HEK293T (cell line): Measurements from ENCODE around the gene ACCSL.
A peak's percentile ranks its signal among the peaks of the same experiment; 100 is the strongest.

ENCODE experiments used
- CTCF ChIA-PET: fragments of 350-600 bp; formaldehyde crosslinking; extraction: SDS; loops from one replicate; lab custom pipeline; 2021; ENCODE audit warnings: antibody characterized with exemption, inconsistent platforms; lab: Yijun Ruan, JAX
- POLR2A ChIA-PET: fragments of 350-600 bp; formaldehyde crosslinking; extraction: SDS; loops from one replicate; lab custom pipeline; 2020; ENCODE audit warnings: antibody characterized with exemption, inconsistent platforms; lab: Yijun Ruan, JAX
- DNase-seq: peaks from one replicate; pipeline ENCODE4 v3.0.0; 2012; ENCODE audit warnings: mixed read lengths; ENCODE audit errors: extremely low spot score
- ARNT ChIP-seq: fragments of 450-650 bp; IDR thresholded peaks from 2 replicates; pipeline ENCODE4 v1.6.1; 2017; ENCODE audit warnings: mild to moderate bottlenecking
- BHLHE40 ChIP-seq: fragments of 450-650 bp; IDR thresholded peaks from 2 replicates; pipeline ENCODE4 v1.6.1; 2016; ENCODE audit warnings: mild to moderate bottlenecking, moderate library complexity, borderline replicate concordance
- CTBP1 ChIP-seq: fragments of 450-650 bp; IDR thresholded peaks from 2 replicates; pipeline ENCODE4 v1.6.1; 2016; ENCODE audit warnings: borderline replicate concordance
- ELF4 ChIP-seq: fragments of 450-650 bp; IDR thresholded peaks from 2 replicates; pipeline ENCODE4 v1.6.1; 2017; ENCODE audit warnings: antibody characterized with exemption
- FOXA1 ChIP-seq: fragments of 450-650 bp; IDR thresholded peaks from 2 replicates; pipeline ENCODE4 v1.6.1; 2016; ENCODE audit warnings: mild to moderate bottlenecking
- FOXK2 ChIP-seq: fragments of 450-650 bp; IDR thresholded peaks from 2 replicates; pipeline ENCODE4 v1.6.1; 2016; ENCODE audit warnings: mild to moderate bottlenecking
- FOXM1 ChIP-seq: fragments of 450-650 bp; IDR thresholded peaks from 2 replicates; pipeline ENCODE4 v1.6.1; 2017; ENCODE audit warnings: mild to moderate bottlenecking, borderline replicate concordance
- HDGF ChIP-seq: fragments of 450-650 bp; IDR thresholded peaks from 2 replicates; pipeline ENCODE4 v1.6.1; 2017; ENCODE audit warnings: antibody characterized with exemption, borderline replicate concordance
- L3MBTL2 ChIP-seq: fragments of 450-650 bp; conservative IDR thresholded peaks from 2 replicates; pipeline ENCODE4 v1.6.1; 2016; ENCODE audit warnings: mild to moderate bottlenecking
- LEF1 ChIP-seq: fragments of 450-650 bp; IDR thresholded peaks from 2 replicates; pipeline ENCODE4 v1.6.1; 2017; ENCODE audit warnings: mild to moderate bottlenecking, borderline replicate concordance
- NFRKB ChIP-seq: fragments of 450-650 bp; IDR thresholded peaks from 2 replicates; pipeline ENCODE4 v1.6.1; 2016; ENCODE audit warnings: mild to moderate bottlenecking, moderate library complexity
- PKNOX1 ChIP-seq: fragments of 450-650 bp; IDR thresholded peaks from 2 replicates; pipeline ENCODE4 v1.6.1; 2016
- SP1 ChIP-seq: fragments of 450-650 bp; IDR thresholded peaks from 2 replicates; pipeline ENCODE4 v1.6.1; 2017
- SUZ12 ChIP-seq: fragments of 450-650 bp; IDR thresholded peaks from 2 replicates; pipeline ENCODE4 v1.6.1; 2016; ENCODE audit warnings: mild to moderate bottlenecking
- TARDBP ChIP-seq: fragments of 450-650 bp; IDR thresholded peaks from 2 replicates; pipeline ENCODE4 v1.6.1; 2016
- ZNF384 ChIP-seq: fragments of 450-650 bp; IDR thresholded peaks from 2 replicates; pipeline ENCODE4 v1.6.1; 2016

ACCSL gene

GRCh38 chr11:44065161-44065661, 17.4 kb downstream of the ACCSL start:
- POLR2A ChIA-PET = no interaction called here
- TF ChIP-seq PKNOX1 (no peak), L3MBTL2 (no peak), FOXA1 (no peak), ELF4 (no peak), SP1 (no peak), CTBP1 (no peak), SUZ12 (no peak), BHLHE40 (no peak), ARNT (no peak), HDGF (no peak), LEF1 (no peak), FOXM1 (no peak), FOXK2 (no peak), ZNF384 (no peak), NFRKB (no peak), TARDBP (no peak)
- CTCF ChIA-PET = no interaction called here

GRCh38 chr11:44065841-44066731, 18.3 kb downstream of the ACCSL start, which contains the start of gene ACCS:
TSS of gene ACCS (plus strand) at chr11:44066270. CDS start at chr11:44067628, 1,358 bp downstream.
- DNase-seq = peak; percentile 87
- no peak for TF ChIP-seq NFRKB
- TF ChIP-seq TARDBP = peak; percentile 74; the same call in 1 of the 2 replicates
- TF ChIP-seq ELF4 = peak; percentile 50
- TF ChIP-seq L3MBTL2 = peak; percentile 90
- TF ChIP-seq CTBP1 = peak; percentile 67
- peak; percentile 67 for TF ChIP-seq PKNOX1
- no peak for TF ChIP-seq FOXK2
- ChIA-PET POLR2A (interaction anchor here (0.5 to 1.4 kb wide), 3 partner anchors 9 to 128 kb away, joined by 3 to 5 read pairs (median 3); no protein-coding TSS in a partner anchor), CTCF (interaction anchor here (0.6 kb wide), 2 partner anchors 18 to 139 kb away, joined by 3 read pairs; no protein-coding TSS in a partner anchor)

More at GRCh38 chr11:44065161-44065661, 17.4 kb downstream of the ACCSL start:
- no peak for DNase-seq

DNA sequence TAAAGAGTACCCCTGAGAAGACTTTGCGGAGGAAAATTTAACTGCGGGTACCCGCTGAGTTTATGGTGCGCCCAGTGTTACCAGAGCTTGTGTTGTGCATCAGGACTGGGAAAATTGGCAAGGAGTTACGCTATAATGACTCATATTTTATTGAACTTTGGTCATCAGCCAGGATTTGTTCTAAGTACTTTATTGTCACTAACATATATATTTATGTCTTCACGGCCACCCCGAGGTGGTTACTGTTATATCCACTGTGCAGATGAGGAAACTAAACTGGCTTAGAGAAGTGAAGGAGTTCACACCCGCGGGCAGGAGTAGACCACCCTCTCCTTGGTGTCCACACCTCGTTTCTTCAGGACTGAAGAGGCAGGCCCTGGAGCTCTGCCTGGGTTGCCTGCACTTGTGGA, 19.0 kb downstream of the ACCSL start:
- CTCF ChIA-PET = interaction anchor here (0.6 kb wide), 2 partner anchors 18 to 139 kb away, joined by 3 read pairs; no protein-coding TSS in a partner anchor
- POLR2A ChIA-PET = interaction anchor here (1.0 to 1.4 kb wide), 2 partner anchors 10 to 129 kb away, joined by 3 to 5 read pairs; no protein-coding TSS in a partner anchor
- peak; percentile 28 for DNase-seq
- TF ChIP-seq FOXM1 = no peak
- TF ChIP-seq FOXA1 = no peak
- TF ChIP-seq LEF1 = no peak
- no peak for TF ChIP-seq ZNF384
- no peak for TF ChIP-seq ELF4
- TF ChIP-seq ARNT = no peak
- no peak for TF ChIP-seq PKNOX1
- TF ChIP-seq SP1 = no peak
- no peak for TF ChIP-seq TARDBP
- TF ChIP-seq BHLHE40 = no peak
- no peak for TF ChIP-seq SUZ12
- no peak for TF ChIP-seq L3MBTL2
- no peak for TF ChIP-seq FOXK2
- no peak for TF ChIP-seq HDGF
- TF ChIP-seq CTBP1 = no peak
- TF ChIP-seq NFRKB = no peak

DNA sequence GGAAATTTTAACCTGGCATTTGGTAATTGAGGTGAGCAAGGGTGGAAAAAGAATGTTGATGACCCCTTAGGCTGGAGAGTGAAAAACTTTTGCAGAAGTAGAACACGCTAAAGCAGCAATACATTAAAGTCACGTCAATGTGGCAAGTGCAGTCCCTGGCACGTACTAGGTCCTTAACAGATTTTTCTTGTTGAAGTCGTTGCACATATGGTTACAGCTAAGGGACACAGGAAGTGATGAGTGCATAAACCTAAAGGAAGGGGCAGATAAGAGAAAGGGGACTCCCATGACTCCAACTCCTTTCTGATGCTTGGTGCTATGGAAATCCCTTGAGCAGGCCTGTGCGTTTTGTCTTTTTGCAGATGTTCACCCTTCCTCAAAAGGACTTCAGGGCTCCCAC, 19.5 kb downstream of the ACCSL start:
- POLR2A ChIA-PET = no interaction called here
- no peak for TF ChIP-seq ZNF384
- CTCF ChIA-PET = no interaction called here
- DNase-seq = no peak

- TF ChIP-seq ELF4 (no peak), HDGF (no peak), TARDBP (no peak), BHLHE40 (no peak), FOXM1 (no peak), ARNT (no peak), PKNOX1 (no peak), FOXA1 (no peak), NFRKB (no peak), FOXK2 (no peak), ZNF384 (no peak), SP1 (no peak), CTBP1 (no peak), L3MBTL2 (no peak), LEF1 (no peak), SUZ12 (no peak)
- CTCF ChIA-PET = interaction anchor here (0.6 kb wide), 1 partner anchor 359 kb away, joined by 5 read pairs; no protein-coding TSS in a partner anchor
- no peak for DNase-seq
- POLR2A ChIA-PET = no interaction called here
Measured at GRCh38 chr11:44068180-44068579, 20.4 kb downstream of the ACCSL start.
